ENCODE results near the gene DDRGK1. TPM values are rescaled to one million over a fixed set of nuclear protein-coding genes. Genes with fewer than 3 reads are reported as not detected.
"Not testable (repeated sequence)": the region's sequence is repeated elsewhere in the genome, so short reads cannot be mapped to it uniquely, and the experiment has no call there.

The DDRGK1 gene
- polyA plus RNA-seq, 3 donors: 39.9 to 42.7 (median 42.6) TPM

GRCh38 chr20:3156811-3157619, 47.5 kb downstream of the DDRGK1 start:
- DNase-seq: peak; percentile 25 to 49 (median 48)

GRCh38 chr20:3152057-3152644, 52.3 kb downstream of the DDRGK1 start:
- Histone ChIP-seq H3K36me3 (replicated peaks in 1 of 2; ENCODE audit: control insufficient read depth in 1 of 2, insufficient read depth in 2 of 2, low read length in 2 of 2) (peaks cover 36 to 77% of the 10 kb centered on the region in 2 donors), H4K20me1 (ENCODE audit: insufficient read depth, low read length) (peaks cover 99% of the 10 kb centered on the region), H3K79me2 (ENCODE audit: insufficient read depth, low read length) (peaks cover 100% of the 10 kb centered on the region), H3K4me1 (ENCODE audit: control insufficient read depth in 1 of 2, insufficient read depth in 2 of 2, low read length in 2 of 2) (peaks cover 8 to 10% of the 10 kb centered on the region in 2 donors)
- H3K27me3 Mint-ChIP-seq (ENCODE audit: low read depth in 3 of 3); H3K27me3 ChIP-seq (ENCODE audit: control insufficient read depth in 2 of 2, insufficient read depth in 2 of 2, low read length in 2 of 2); H3K9ac ChIP-seq (ENCODE audit: insufficient read depth, low read length, poor library complexity, severe bottlenecking); H3K4me3 ChIP-seq (replicated peaks in 1 of 3; ENCODE audit: low read depth in 2 of 3, low read length in 3 of 3); H3K9me3 Mint-ChIP-seq; intact Hi-C loops (cut with micrococcal nuclease); H3K27ac ChIP-seq (ENCODE audit: low read depth in 1 of 2, low read length in 2 of 2); H3K4me2 ChIP-seq (replicated peaks; ENCODE audit: extremely low read depth, low read length, poor library complexity, severe bottlenecking); H3K4me3 Mint-ChIP-seq; H3K9me3 ChIP-seq (replicated peaks in 1 of 2; ENCODE audit: control insufficient read depth in 1 of 2, insufficient read depth in 1 of 2, low read length in 2 of 2); H2AFZ ChIP-seq (ENCODE audit: insufficient read depth, low read depth, low read length, poor library complexity, severe bottlenecking); DNase-seq: not testable (repeated sequence)
- Mint-ChIP-seq H3K27ac (peak overlapping the region in 3 of 7 donors; percentile 15 to 64 (median 58)), H3K36me3 (peaks cover 36 to 77% of the 10 kb centered on the region in 2 donors), H3K4me1 (peaks cover 14% of the 10 kb centered on the region)
- WGBS (ENCODE audit: insufficient coverage): 100% methylated on average over 2 of the region's 10 CpGs

More at GRCh38 chr20:3156811-3157619, 47.5 kb downstream of the DDRGK1 start:
- intact Hi-C loops (cut with micrococcal nuclease): no loop called here
- Mint-ChIP-seq H3K27me3 (ENCODE audit: low read depth in 3 of 3) (peaks cover 0 to 2% (median 1%) of the 10 kb centered on the region in 3 donors), H3K36me3 (peaks cover 10 to 38% of the 10 kb centered on the region in 2 donors), H3K27ac (peak overlapping the region; percentile 20 to 88 (median 69)), H3K4me1 (peaks cover 36% of the 10 kb centered on the region), H3K4me3 (peak overlapping the region; percentile 8 to 45), H3K9me3 (no peaks in the 10 kb centered on the region)
- no peak for TF ChIP-seq CTCF (IDR thresholded peaks at IDR 0.05)
- Histone ChIP-seq H3K4me1 (ENCODE audit: control insufficient read depth in 1 of 2, insufficient read depth in 2 of 2, low read length in 2 of 2) (peaks cover 33 to 37% of the 10 kb centered on the region in 2 donors), H2AFZ (ENCODE audit: insufficient read depth, low read depth, low read length, poor library complexity, severe bottlenecking) (no peak overlapping the region), H3K27ac (ENCODE audit: low read depth in 1 of 2, low read length in 2 of 2) (peak overlapping the region; percentile 10 to 75), H3K27me3 (ENCODE audit: control insufficient read depth in 2 of 2, insufficient read depth in 2 of 2, low read length in 2 of 2) (no peaks in the 10 kb centered on the region), H3K9me3 (replicated peaks in 1 of 2; ENCODE audit: control insufficient read depth in 1 of 2, insufficient read depth in 1 of 2, low read length in 2 of 2) (no peaks in the 10 kb centered on the region), H3K4me3 (replicated peaks in 1 of 3; ENCODE audit: low read depth in 2 of 3, low read length in 3 of 3) (peak overlapping the region in 1 of 3 experiments; percentile 42), H4K20me1 (ENCODE audit: insufficient read depth, low read length) (peaks cover 72% of the 10 kb centered on the region), H3K36me3 (replicated peaks in 1 of 2; ENCODE audit: control insufficient read depth in 1 of 2, insufficient read depth in 2 of 2, low read length in 2 of 2) (peaks cover 4 to 36% of the 10 kb centered on the region in 2 donors), H3K9ac (ENCODE audit: insufficient read depth, low read length, poor library complexity, severe bottlenecking) (no peak overlapping the region), H3K4me2 (replicated peaks; ENCODE audit: extremely low read depth, low read length, poor library complexity, severe bottlenecking) (peak overlapping the region; percentile 57), H3K79me2 (ENCODE audit: insufficient read depth, low read length) (peaks cover 79% of the 10 kb centered on the region)
- 62% methylated on average over 5 of the region's 8 CpGs for WGBS (ENCODE audit: insufficient coverage)
